Tibial nerve (tissue), 4 donors: ENCODE results near the gene SHD. TPM values are rescaled to one million over a fixed set of nuclear protein-coding genes. Genes with fewer than 3 reads are reported as not detected.
"Not testable (repeated sequence)": the region's sequence is repeated elsewhere in the genome, so short reads cannot be mapped to it uniquely, and the experiment has no call there.

Source experiments
- DNase-seq, 2 donors: peaks; one replicate each; pipeline ENCODE4 v3.0.0-alpha.2; 2019; ENCODE audit warnings: low spot score in 2 of 2
- H3K27ac ChIP-seq, 4 donors: fragments of 200-600 bp; sonication (generic) in 3 of 4; one replicate each; pipeline ENCODE4 v1.5.1; 2017 to 2019; ENCODE audit warnings: mild to moderate bottlenecking in 1 of 4
- H3K27me3 ChIP-seq, 2 donors: fragments of 200-600 bp; sonication (generic) in 1 of 2; one replicate each; pipeline versions ENCODE4 v1.5.1 to v1.6.0; 2017 to 2019
- H3K36me3 ChIP-seq, 3 donors: fragments of 200-600 bp; sonication (generic); one replicate each; pipeline ENCODE4 v1.5.1; 2018 to 2019
- H3K4me1 ChIP-seq, 4 donors: fragments of 200-600 bp; sonication (generic) in 3 of 4; one replicate each; pipeline ENCODE4 v1.5.1; 2017 to 2019
- H3K4me3 ChIP-seq, 4 donors: fragments of 200-600 bp; sonication (generic) in 3 of 4; one replicate each; pipeline ENCODE4 v1.5.1; 2017 to 2019; ENCODE audit warnings: mild to moderate bottlenecking in 1 of 4, moderate library complexity in 1 of 4
- H3K9me3 ChIP-seq, 4 donors: fragments of 200-600 bp; sonication (generic) in 3 of 4; one replicate each; pipeline ENCODE4 v1.5.1; 2017 to 2019
- CTCF ChIP-seq, 5 experiments: fragments of 200-600 bp in 3 of 5; fragments of 450-650 bp in 2 of 5; sonication (generic) in 3 of 5; IDR thresholded peaks; one replicate each; pipeline ENCODE4 v1.5.1; 2016 to 2019; ENCODE audit warnings: antibody characterized with exemption in 5 of 5, mild to moderate bottlenecking in 3 of 5, moderate library complexity in 2 of 5
- EP300 ChIP-seq, 2 donors: sonication (generic); formaldehyde crosslinking; IDR thresholded peaks; one replicate each; pipeline ENCODE4 v1.6.1; 2017; ENCODE audit warnings: antibody characterized with exemption in 2 of 2, mild to moderate bottlenecking in 1 of 2
- POLR2A ChIP-seq, 2 donors: fragments of 450-650 bp; IDR thresholded peaks; one replicate each; pipeline ENCODE4 v1.6.1; 2017; ENCODE audit warnings: antibody characterized with exemption in 2 of 2, mild to moderate bottlenecking in 2 of 2, moderate library complexity in 2 of 2
- WGBS, 2 donors: methylation state at CpG; one replicate each; pipeline ENCODE4 v1.1.5; 2018; 5-methylcytosine and 5-hydroxymethylcytosine counted together
- total RNA-seq, 4 donors: library from RNA; depleted of rRNA; stranded (reverse); fragments of >200 nt; gene quantifications; one replicate each; pipeline ENCODE4 v1.1.0, GENCODE V29; 2016

SHD gene
- total RNA-seq, 4 donors from 2014 or later, result not detected

DNA sequence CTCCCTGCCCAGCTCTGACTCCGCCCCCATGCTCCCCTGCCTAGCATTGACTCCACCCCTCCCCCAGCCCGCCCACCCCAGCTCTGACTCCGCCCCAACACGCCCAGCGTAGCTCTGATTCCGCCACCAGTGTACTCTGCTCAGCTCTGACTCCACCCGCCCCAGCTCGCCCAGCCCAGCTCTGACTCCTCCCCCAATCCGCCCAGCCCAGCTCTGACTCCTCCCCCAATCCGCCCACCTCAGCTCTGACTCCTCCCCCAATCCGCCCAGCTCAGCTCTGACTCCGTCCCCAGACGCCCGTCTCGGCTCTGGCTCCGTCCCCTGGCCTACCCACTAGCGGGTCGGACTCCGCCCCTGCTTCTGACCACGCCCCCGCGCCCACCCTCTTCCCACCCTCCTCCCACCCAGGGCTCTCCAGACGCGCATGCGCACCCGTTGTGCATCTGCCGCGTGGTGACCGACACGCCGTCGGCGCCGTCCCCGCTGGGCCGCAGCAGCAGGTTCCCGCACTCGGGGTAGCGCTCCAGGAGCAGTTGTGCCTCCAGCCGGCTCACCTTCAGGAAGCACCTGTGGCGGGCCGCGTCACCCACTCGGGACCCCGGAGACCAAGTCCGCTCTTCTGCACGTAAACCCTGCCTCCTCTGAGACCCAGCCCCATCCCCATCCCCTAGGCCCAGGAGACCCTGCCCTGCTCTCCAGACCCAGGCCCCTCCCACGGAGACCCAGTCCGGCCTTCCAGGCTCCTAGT lies 49.4 kb downstream of the SHD start:
- Histone ChIP-seq H3K27me3 (peaks cover 0 to 15% of the 10 kb centered on the region in 2 donors), H3K4me1 (peaks cover 0 to 26% (median 9%) of the 10 kb centered on the region in 4 donors), H3K9me3 (no peaks in the 10 kb centered on the region), H3K27ac (peak overlapping the region in 1 of 4 donors; percentile 20), H3K36me3 (no peaks in the 10 kb centered on the region), H3K4me3 (peak overlapping the region; percentile 27 to 51 (median 42))
- TF ChIP-seq CTCF (IDR thresholded peaks at IDR 0.05) (peak in 2 of 5 experiments; percentile 29), EP300 (IDR thresholded peaks at IDR 0.05) (no peak)
- DNase-seq, result peak; percentile 56 to 86
- 2 to 3% methylated on average over 44 to 49 of the region's 49 CpGs for WGBS, 2 donors

GRCh38 chr19:4328991-4329681 lies 50.1 kb downstream of the SHD start:
- 26 to 48% methylated on average over 35 of the region's 35 CpGs for WGBS, 2 donors
- H3K4me1 ChIP-seq, result peaks cover 0 to 26% (median 9%) of the 10 kb centered on the region in 4 donors
- H3K9me3 ChIP-seq, H3K36me3 ChIP-seq, DNase-seq: not testable (repeated sequence)
- peak overlapping the region; percentile 27 to 51 (median 42) for H3K4me3 ChIP-seq
- peaks cover 0 to 15% of the 10 kb centered on the region in 2 donors for H3K27me3 ChIP-seq
- peak overlapping the region in 1 of 4 donors; percentile 20 for H3K27ac ChIP-seq

GRCh38 chr19:4329858-4330257 lies 50.8 kb downstream of the SHD start:
- H3K4me1 ChIP-seq, result peaks cover 0 to 26% (median 9%) of the 10 kb centered on the region in 4 donors
- H3K27ac ChIP-seq, result no peak overlapping the region
- H3K27me3 ChIP-seq, result peaks cover 0 to 15% of the 10 kb centered on the region in 2 donors
- DNase-seq, result no peak
- no peaks in the 10 kb centered on the region for H3K9me3 ChIP-seq
- no peaks in the 10 kb centered on the region for H3K36me3 ChIP-seq
- 95 to 99% methylated on average over 15 to 19 of the region's 19 CpGs for WGBS, 2 donors
- H3K4me3 ChIP-seq, result no peak overlapping the region
- no peak for TF ChIP-seq CTCF (IDR thresholded peaks at IDR 0.05)
- no peak for TF ChIP-seq EP300 (IDR thresholded peaks at IDR 0.05)
- no peak for TF ChIP-seq POLR2A (IDR thresholded peaks at IDR 0.05)

DNA sequence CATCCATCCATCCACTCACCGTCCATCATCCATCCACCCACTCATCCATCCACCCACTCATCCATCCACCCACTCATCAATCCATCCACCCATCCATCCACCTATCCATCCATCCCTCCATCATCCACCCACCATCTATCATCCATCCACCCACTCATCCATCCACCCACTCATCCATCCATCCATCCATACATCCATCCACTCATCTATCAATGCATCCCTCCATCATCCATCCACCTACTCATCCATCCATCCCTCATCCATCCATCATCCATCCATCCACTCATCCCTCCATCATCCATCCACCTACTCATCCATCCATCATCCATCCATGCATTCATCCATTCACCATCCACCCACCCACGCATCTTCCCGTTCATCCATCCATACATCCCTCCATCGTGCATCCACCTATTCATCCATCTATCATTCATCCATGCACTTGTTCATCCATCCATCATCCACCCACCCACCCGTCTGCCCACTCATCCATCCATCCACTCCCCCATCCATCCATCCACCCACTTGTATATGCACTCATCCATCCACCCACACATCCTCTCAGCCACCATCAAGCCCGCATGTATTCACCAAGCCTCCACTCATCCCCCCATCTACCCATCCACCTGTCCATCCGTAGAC lies 56.0 kb downstream of the SHD start:
- WGBS, 2 donors, result 93 to 94% methylated on average over 7 of the region's 7 CpGs
- no peak overlapping the region for H3K4me3 ChIP-seq
- peaks cover 0 to 14% (median 0%) of the 10 kb centered on the region in 4 donors for H3K4me1 ChIP-seq
- H3K36me3 ChIP-seq, result no peaks in the 10 kb centered on the region
- no peak for DNase-seq
- no peaks in the 10 kb centered on the region for H3K9me3 ChIP-seq
- TF ChIP-seq EP300 (IDR thresholded peaks at IDR 0.05), result no peak
- TF ChIP-seq POLR2A (IDR thresholded peaks at IDR 0.05), result no peak
- TF ChIP-seq CTCF (IDR thresholded peaks at IDR 0.05), result no peak
- H3K27me3 ChIP-seq, result no peaks in the 10 kb centered on the region
- no peak overlapping the region for H3K27ac ChIP-seq

GRCh38 chr19:4337906-4338440 lies 58.9 kb downstream of the SHD start:
- Histone ChIP-seq H3K27ac (peak overlapping the region in 3 of 4 donors; percentile 3 to 75 (median 72)), H3K4me1 (peaks cover 0 to 21% (median 5%) of the 10 kb centered on the region in 4 donors), H3K4me3 (peak overlapping the region; percentile 18 to 53 (median 36)), H3K36me3 (no peaks in the 10 kb centered on the region), H3K27me3 (no peaks in the 10 kb centered on the region), H3K9me3 (no peaks in the 10 kb centered on the region)
- WGBS, 2 donors, result 17 to 19% methylated on average over 14 of the region's 14 CpGs
- no peak for TF ChIP-seq EP300 (IDR thresholded peaks at IDR 0.05)
- TF ChIP-seq POLR2A (IDR thresholded peaks at IDR 0.05), result no peak
- TF ChIP-seq CTCF (IDR thresholded peaks at IDR 0.05), result no peak
- DNase-seq, result no peak
